Activated T-helper 9 cell treated with anti-CD3 and anti-CD28 coated beads, Interleukin-2, amount 50 U/mL, for 16 hours (primary cell): ENCODE data around the gene WAS.

Experiments used
- DNase-seq: peaks from one replicate; pipeline ENCODE4 v3.0.0-alpha.2; 2020; ENCODE audit warnings: low read depth

The WAS gene

DNA sequence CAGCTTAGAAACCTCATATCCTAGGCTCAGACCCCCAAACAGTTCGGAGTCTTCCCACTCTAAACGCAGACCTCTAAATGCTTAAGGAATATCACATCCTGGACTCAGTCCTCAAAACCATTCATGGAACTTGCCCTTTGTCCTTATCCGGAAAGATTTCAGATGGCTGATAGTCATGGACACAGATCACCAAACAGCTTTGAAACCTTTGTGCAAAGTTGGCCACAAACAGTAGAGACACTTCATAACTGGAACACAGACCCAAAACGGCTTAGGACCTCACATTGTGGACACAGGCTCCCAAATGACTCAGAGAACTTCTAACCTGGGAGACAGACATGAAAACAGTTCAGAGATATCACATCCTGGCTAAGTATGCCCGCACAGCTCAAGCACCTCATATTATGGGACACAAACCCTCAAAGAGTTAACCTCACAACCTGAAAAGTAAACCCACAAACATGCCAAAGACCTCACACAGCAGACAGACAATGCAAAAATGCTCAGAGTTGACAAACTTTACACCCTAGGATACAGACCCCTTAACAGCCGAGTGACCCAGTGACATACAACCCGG is 28.4 kb downstream of the WAS start:
- DNase-seq, result no peak

DNA sequence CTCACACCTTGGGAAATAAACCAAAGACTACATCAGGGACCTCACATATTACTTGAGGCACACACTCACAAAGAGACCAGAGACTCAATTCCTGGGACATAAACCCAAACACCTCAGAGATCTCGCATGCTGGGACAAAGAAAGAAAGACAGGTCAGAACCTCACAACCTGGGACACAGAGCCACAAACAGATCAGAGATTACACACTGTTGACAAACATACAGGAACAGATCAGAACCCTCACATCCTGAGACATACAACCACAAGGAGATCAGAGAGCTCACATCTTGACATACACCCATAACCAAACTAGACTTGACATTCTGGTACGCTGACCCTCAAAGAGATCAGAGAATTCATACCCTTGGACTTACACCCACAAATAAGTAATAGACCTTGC is 30.2 kb downstream of the WAS start:
- DNase-seq, result no peak

DNA sequence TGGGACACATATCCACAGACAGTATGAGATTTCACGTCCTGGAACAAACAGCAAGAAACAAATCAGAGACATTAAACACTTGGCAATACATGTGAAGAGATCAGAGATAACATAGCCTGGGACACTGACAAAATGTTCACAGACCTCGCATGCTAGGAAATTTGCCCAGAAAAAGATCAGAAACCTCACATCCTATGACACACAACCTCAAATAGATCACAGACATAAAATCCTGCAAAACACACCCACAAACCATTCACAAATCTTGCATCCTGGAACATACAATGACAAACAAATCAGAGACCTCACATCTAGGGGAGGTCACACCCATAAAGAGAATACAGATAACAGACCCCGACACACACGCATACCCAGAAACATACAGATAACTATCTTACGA is 31.0 kb downstream of the WAS start:
- no peak for DNase-seq

DNA sequence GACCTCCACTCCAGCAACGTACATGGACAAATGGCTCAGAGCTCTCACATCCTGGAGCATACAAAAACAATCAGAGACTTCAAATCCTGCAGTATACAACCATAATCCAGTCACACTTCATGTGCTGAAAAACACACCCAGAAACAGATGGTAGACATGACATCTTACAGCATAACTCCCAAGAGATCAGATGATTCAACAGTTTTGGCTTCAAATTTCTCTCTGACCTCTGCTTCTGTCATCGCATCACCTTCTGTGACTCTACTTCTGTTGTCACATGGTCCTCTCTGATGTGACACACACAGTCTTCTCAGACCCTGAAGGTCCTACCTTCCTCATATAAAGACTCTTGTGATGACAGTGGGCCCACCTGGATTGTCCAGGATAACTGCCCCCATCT is 31.5 kb downstream of the WAS start:
- DNase-seq, result no peak

DNA sequence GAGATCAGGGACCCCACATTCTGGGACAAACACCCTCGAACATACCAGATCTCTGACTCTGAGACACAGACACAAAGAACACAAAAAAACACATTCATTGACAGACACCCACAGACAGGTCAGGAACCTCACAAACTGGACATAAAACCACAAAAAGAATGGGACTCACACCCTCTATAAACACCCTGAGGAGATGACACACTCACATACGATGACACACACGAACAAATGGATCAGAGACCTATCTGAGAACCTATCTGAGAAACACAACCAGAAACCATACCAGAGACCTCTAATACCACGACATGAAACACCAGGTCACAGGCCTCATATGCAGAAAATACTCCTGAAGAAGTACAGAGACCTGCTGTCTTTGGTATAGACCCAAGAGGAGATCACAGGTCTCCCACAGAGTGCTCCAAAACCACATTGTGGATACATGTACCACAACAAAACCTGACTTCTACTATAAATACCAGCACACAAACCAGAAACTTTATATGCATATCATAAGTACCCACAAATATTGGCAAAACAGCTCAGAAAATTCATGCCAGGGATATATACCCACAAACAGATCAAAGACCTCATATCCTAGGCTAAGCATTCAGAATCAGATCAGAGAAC is 32.4 kb downstream of the WAS start:
- no peak for DNase-seq

DNA sequence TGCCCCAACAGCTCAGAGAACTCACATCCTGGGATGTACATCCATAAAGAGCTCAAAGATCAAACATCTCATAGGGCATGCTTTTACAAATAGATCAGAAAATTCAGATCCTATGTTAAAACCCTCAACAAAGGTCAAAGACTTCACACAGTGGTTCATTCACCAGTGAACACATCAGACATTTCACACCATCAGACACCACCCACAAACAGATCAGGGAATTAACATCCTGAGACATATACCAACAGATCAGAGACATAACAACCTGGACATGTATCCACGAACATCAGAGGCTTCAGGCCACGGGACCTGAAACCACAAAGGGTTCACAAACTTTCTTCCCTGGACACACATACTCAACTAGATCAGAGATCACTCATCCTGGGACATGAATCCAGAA is 36.4 kb downstream of the WAS start:
- no peak for DNase-seq

DNA sequence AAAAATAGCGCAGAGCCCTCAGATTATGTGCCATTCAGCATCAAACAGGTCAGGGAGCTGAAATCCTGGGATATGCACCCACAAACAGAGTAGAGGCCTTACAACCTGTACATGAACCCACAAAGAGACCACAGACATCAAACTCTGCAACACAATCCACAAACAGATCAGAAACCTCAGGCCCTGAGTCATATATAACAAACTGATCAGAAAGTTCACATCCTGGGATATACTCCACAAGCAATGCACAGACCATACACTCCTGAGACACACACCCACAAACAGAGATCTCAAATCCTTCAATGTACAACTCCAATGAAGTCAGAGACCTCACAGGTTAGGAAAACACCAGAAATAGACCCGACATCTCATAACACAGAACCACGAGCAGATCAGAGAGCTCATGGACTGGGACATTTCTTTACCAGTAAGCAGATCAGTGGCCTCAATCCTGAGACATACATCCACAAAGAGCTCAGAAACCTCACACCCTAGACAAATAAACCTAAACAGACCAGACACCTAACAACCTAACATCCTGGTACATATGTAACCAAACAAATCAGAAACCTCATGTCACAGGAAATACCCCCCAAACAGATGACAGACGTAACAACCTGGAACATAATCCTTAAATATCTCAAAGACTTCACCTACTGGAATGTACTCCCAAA is 37.1 kb downstream of the WAS start:
- no peak for DNase-seq

DNA sequence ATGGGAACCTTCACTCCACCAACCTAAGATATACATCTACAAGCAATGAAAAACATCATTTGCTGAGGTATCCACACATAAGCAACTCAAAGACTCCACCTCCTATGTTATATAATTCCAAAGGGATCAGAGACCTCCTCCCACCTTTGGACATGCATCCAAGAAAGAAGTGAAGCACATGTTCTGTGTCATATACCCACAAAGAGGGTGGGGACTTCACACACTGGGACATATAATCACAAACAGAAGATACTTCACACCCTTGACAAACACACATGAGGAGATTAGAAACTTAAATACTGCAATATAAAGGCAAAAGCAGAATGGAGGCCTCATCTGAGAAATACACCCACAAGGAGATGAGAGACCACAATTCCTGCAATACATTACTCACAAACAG is 38.3 kb downstream of the WAS start:
- DNase-seq, result no peak

DNA sequence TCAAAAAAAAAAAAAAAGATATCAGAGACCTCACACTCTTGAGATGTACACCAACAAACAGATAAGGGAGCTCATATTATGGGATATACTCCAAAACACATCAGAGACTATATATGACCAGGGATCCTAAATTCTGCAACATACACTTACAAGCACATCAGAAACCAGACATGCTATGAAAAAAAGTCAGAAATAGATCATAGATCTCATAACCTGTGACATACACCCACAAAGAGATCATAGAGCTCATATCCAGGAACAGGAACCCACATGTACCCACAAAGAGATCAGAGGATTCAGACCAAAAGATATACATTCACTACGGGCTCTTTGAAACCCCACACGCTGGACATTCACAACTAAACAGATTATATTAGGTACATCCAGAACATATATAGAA is 43.0 kb downstream of the WAS start:
- DNase-seq, result no peak

DNA sequence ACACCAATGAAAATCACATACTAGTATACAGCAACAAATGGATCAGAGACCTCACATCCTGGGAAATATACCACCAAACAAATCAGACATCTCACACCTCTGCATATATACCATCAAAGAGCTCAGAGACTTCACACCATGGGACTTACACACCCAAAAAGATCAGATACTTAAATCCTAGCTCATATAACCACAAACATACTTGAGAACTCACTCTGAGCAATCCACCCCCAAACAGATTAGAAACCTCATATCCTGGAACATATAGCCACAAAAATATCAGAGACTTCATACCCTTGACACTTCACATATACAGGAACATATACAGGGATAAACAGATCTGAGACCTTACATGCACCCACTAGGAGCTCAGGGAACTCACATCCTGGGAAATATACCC is 45.1 kb downstream of the WAS start:
- DNase-seq, result no peak

DNA sequence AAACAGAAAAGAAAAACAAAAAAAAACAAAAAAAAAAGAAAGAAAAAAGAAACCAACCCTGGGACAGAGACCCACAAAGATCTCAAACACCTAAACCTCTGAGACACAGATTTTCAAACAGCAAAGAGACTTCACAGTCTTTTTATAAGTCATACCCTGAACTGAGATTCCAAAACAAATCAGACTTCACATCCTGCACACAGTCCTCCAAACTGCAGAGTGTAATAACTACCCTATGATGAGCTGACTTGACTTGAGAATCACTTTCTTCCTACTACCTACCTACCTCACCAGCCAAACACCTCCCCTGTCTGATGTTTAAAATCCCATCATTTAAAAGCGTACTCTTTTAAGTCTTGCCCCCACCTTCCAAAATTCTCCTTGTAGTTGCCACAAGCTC is 52.7 kb downstream of the WAS start:
- no peak for DNase-seq

DNA sequence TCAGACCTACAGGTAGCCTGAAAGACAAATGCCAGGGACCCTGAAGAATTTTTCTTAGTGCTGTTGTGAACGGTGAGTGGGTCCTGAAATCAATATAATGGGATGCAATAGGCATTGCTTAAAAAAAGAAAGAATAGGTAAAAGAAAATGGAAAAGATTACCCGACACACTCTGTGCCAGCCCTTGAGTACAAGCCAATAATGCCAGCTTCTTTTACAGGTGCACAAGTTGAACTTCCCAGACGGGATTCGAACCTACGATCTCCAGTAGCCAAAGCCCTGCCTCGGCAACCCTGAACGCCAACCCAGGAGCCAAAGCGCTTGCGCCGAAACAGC is 53.2 kb downstream of the WAS start:
- no peak for DNase-seq

DNA sequence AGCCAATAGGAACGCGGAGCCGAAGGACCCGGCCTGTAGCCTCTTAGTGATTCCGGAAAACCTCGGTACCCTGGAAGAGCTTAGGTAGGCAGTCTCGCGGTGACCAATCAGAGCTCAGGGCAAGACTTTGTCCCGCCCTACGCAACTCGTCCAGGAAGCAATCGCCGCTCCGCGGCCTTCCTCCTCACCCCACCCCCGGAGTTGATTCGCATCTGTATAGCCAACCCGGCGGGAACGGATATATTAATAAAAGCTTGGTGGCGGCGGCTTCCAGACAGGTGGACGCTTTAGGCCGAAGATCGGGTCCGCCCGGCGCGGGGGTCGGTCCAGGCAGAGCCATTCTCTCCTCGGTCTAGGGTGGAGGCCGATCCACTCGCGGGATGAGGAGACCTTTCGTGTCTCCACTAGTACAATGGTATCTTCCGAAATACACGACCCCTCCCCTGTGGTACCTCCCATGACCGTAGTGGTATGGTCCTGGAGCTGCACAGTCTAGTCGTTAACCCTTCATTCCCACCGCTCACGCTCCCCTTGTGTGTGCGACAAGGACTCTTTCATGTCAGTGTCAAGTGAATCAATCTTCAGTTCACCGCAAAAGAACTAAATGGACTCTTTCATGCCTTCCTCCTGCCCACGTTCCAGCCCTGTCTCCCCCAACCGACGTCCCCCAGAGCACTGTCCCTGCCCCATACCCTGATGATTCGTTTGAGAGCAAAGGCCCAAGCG is 53.8 kb downstream of the WAS start:
- peak; percentile 76 for DNase-seq

DNA sequence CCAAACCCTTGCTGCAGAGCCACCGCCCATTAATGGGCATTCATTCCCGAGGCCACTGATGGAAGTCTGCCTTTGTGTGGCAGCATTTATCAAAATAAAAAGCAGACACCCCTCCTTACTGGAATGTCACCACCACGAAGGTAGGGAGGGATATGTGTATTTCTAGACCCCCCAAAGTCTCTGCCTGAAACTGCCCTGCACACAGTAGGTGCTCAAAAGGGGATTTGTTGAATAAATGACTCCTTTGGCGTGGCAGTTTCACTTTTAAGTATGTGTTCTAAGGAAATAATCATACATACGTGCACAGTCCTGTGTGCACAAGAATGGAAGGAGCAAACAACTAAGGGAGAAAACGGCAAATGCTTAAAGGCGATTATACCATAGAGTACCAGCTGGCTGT is 54.3 kb downstream of the WAS start:
- no peak for DNase-seq
